PC-3 (cell line): ENCODE data around the gene PLVAP. TPM values are rescaled to one million over a fixed set of nuclear protein-coding genes. Genes with fewer than 3 reads are reported as not detected.

Experiments
- ATAC-seq: fragments of 200-7000 bp; cut with Tn5 transposase; 2 replicates; pipeline ENCODE4 v1.9.1; 2020; ENCODE audit warnings: mild to moderate bottlenecking, moderate library complexity
- BruUV-seq: library from RNA; stranded (reverse); fragments of 400-500 nt; replicated peaks from 2 replicates; lab custom pipeline; 2021; lab: Mats Ljungman, UMichigan
- CTCF ChIA-PET: fragments of 300-600 bp; sonication (Branson Sonifier 250); formaldehyde crosslinking; loops from one replicate; lab custom pipeline; 2022; ENCODE audit warnings: antibody characterized with exemption; lab: Charles Lee
- POLR2A ChIA-PET: fragments of 300-600 bp; sonication (Branson Sonifier 250); formaldehyde crosslinking; loops from one replicate; lab custom pipeline; 2022; ENCODE audit warnings: antibody characterized with exemption; ENCODE audit not compliant: unreplicated experiment; lab: Charles Lee
- DNase-seq: peaks from one replicate; pipeline ENCODE4 v3.0.0-alpha.2; 2015
- H2AFZ ChIP-seq: fragments of 300-600 bp; sonication (generic); 2 replicates; pipeline ENCODE4 v1.6.0; 2016; ENCODE audit warnings: antibody characterized with exemption, low read length
- H3F3A ChIP-seq: fragments of 300-600 bp; sonication (generic); one replicate; pipeline ENCODE4 v1.6.0; 2017; ENCODE audit warnings: antibody characterized with exemption, low read length, control low read depth, mild to moderate bottlenecking; ENCODE audit not compliant: unreplicated experiment
- H3K27ac ChIP-seq: fragments of 300-600 bp; sonication (generic); 2 replicates; pipeline ENCODE4 v1.5.1; 2016; ENCODE audit warnings: mild to moderate bottlenecking, low read length
- H3K27me3 ChIP-seq: fragments of 300-600 bp; sonication (generic); 2 replicates; pipeline ENCODE4 v1.6.1; 2016; ENCODE audit warnings: low read length, mixed read lengths
- H3K36me3 ChIP-seq: fragments of 300-600 bp; sonication (generic); 2 replicates; pipeline ENCODE4 v1.6.1; 2016; ENCODE audit warnings: low read depth, mixed run types, low read length, mixed read lengths
- H3K4me1 ChIP-seq: fragments of 300-600 bp; sonication (generic); 2 replicates; pipeline ENCODE4 v1.5.1; 2016; ENCODE audit warnings: low read length; ENCODE audit not compliant: insufficient read depth
- H3K4me2 ChIP-seq: fragments of 300-600 bp; sonication (generic); 2 replicates; pipeline ENCODE4 v1.6.0; 2016; ENCODE audit warnings: low read length
- H3K4me3 ChIP-seq: fragments of 300-600 bp; sonication (generic); 2 replicates; pipeline ENCODE4 v1.5.1; 2016; ENCODE audit warnings: mild to moderate bottlenecking, low read length, mixed read lengths
- H3K79me2 ChIP-seq: fragments of 300-600 bp; sonication (generic); 2 replicates; pipeline ENCODE4 v1.6.1; 2017; ENCODE audit warnings: low read length, mixed read lengths
- H3K9ac ChIP-seq: fragments of 300-600 bp; sonication (generic); 2 replicates; pipeline ENCODE4 v1.6.0; 2016; ENCODE audit warnings: mild to moderate bottlenecking, low read length
- H3K9me2 ChIP-seq: fragments of 300-600 bp; sonication (generic); replicated peaks from 2 replicates; pipeline ENCODE4 v1.6.1; 2016; ENCODE audit warnings: mixed run types, low read length, mixed read lengths
- H3K9me3 ChIP-seq: fragments of 300-600 bp; sonication (generic); 2 replicates; pipeline ENCODE4 v1.6.1; 2016; ENCODE audit warnings: low read length, mixed read lengths
- H4K20me1 ChIP-seq: fragments of 300-600 bp; sonication (generic); 2 replicates; pipeline ENCODE4 v1.6.1; 2016; ENCODE audit warnings: low read length, mixed read lengths
- CTCF ChIP-seq: fragments of 300-600 bp; sonication (generic); conservative IDR thresholded peaks from 2 replicates; pipeline ENCODE4 v1.5.1; 2017; ENCODE audit warnings: antibody characterized with exemption, low read depth, mild to moderate bottlenecking, low read length
- EZH2 ChIP-seq: fragments of 300-600 bp; sonication (generic); IDR thresholded peaks from one replicate; pipeline ENCODE4 v1.6.1; 2017; ENCODE audit warnings: antibody characterized with exemption, mild to moderate bottlenecking, low read length; ENCODE audit not compliant: unreplicated experiment
- EZH2phosphoT487 ChIP-seq: fragments of 300-600 bp; sonication (generic); IDR thresholded peaks from 2 replicates; pipeline ENCODE4 v1.6.1; 2018; ENCODE audit warnings: mild to moderate bottlenecking, antibody characterized with exemption, low read length, borderline replicate concordance
- intact Hi-C: fragments of 100-400 bp; cut with micrococcal nuclease; formaldehyde crosslinking; loops from 2 replicates; pipeline ENCODE4 v1.9.0; 2023
- total RNA-seq: library from RNA; depleted of rRNA; stranded (reverse); fragments of >200 nt; gene quantifications from 2 replicates; pipeline ENCODE4 v1.2.3, GENCODE V29; 2014

PLVAP gene
- total RNA-seq, 1 experiment from 2014 or later, result not detected

DNA sequence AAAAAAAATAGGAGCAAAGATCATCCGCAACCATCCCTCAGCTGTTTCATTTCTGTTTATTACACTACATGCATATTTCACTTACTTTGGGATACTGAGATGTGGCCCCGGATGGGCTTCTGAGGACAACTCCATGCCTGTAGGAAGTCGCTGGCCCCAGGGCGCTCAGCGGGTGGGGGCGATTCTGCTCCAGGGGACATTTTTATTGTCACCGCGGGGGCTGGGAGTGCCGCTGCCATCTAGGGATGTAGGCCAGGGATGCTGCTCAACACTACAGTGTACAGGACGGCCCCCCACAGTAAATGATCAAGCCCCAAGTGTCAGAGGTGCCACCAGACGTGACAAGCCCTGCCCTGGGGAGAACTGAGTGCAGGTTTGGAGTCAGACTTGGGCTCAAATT lies 34.7 kb upstream of the PLVAP start:
- Histone ChIP-seq H2AFZ (no peak overlapping the region), H3K9ac (no peak overlapping the region), H4K20me1 (no peaks in the 10 kb centered on the region), H3K36me3 (no peaks in the 10 kb centered on the region), H3K27me3 (no peaks in the 10 kb centered on the region), H3F3A (no peaks in the 10 kb centered on the region), H3K4me1 (no peaks in the 10 kb centered on the region), H3K4me3 (no peak overlapping the region), H3K79me2 (no peaks in the 10 kb centered on the region), H3K4me2 (no peak overlapping the region), H3K27ac (no peak overlapping the region), H3K9me2 (no peaks in the 10 kb centered on the region), H3K9me3 (no peaks in the 10 kb centered on the region)
- ChIA-PET CTCF (no interaction called here), POLR2A (no interaction called here)
- DNase-seq, result no peak
- BruUV-seq, result no TSS peak
- no peak for TF ChIP-seq EZH2
- TF ChIP-seq EZH2phosphoT487, result no peak
- no peak for TF ChIP-seq CTCF
- intact Hi-C loops, result no loop called here
- ATAC-seq, result no peak

DNA sequence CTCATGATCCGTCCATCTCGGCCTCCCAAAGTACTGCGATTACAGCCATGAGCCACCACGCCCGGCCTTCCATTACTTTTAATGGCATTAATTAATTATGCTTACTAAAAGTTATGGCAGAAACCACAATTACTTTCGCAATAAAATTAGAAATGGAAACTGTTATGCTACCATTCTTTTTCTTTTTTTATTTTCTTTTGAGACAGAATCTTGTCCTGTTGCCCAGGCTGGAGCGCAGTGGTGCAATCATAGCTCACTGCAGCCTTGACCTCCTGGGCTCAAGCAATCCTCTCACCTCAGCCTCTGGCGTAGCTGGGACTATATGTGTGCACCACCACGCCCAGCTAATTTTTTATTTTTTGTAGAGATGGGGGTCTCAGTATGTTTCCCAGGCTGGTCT lies 32.8 kb upstream of the PLVAP start:
- H3K36me3 ChIP-seq, result no peaks in the 10 kb centered on the region
- H2AFZ ChIP-seq, result no peak overlapping the region
- no peaks in the 10 kb centered on the region for H3F3A ChIP-seq
- TF ChIP-seq EZH2phosphoT487 (no peak), EZH2 (no peak), CTCF (no peak)
- no peaks in the 10 kb centered on the region for H3K4me1 ChIP-seq
- BruUV-seq, result no TSS peak
- H3K9me2 ChIP-seq, result no peaks in the 10 kb centered on the region
- no peaks in the 10 kb centered on the region for H3K79me2 ChIP-seq
- no peak overlapping the region for H3K4me2 ChIP-seq
- CTCF ChIA-PET, result no interaction called here
- DNase-seq (no peak), ATAC-seq (no peak)
- H3K4me3 ChIP-seq, result no peak overlapping the region
- H4K20me1 ChIP-seq, result no peaks in the 10 kb centered on the region
- H3K27ac ChIP-seq, result no peak overlapping the region
- intact Hi-C loops, result no loop called here
- POLR2A ChIA-PET, result no interaction called here
- H3K27me3 ChIP-seq, result no peaks in the 10 kb centered on the region
- no peaks in the 10 kb centered on the region for H3K9me3 ChIP-seq
- H3K9ac ChIP-seq, result no peak overlapping the region

DNA sequence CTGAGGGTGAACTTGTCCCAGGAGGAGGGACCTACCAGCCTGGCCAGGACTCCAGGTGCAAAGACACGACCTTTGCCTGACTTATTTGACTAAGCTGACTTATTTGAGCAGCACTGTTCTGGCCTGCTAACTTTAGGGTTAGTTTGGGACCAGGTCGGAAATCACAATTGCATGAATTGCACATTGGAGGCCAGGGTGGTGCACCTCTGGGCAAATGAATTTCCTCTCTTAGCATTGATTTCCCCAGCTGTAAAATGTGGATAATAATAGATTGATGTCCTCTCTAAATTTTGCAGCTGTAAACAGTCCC lies 29.7 kb upstream of the PLVAP start:
- CTCF ChIA-PET, result no interaction called here
- Histone ChIP-seq H3K27ac (no peak overlapping the region), H3K9me3 (no peaks in the 10 kb centered on the region), H4K20me1 (no peaks in the 10 kb centered on the region), H3K9ac (no peak overlapping the region), H3K79me2 (no peaks in the 10 kb centered on the region), H3K27me3 (no peaks in the 10 kb centered on the region), H3K4me1 (no peaks in the 10 kb centered on the region), H3K36me3 (no peaks in the 10 kb centered on the region), H2AFZ (no peak overlapping the region), H3K4me2 (no peak overlapping the region), H3K9me2 (no peaks in the 10 kb centered on the region), H3K4me3 (no peak overlapping the region), H3F3A (no peaks in the 10 kb centered on the region)
- no peak for TF ChIP-seq EZH2
- no peak for TF ChIP-seq EZH2phosphoT487
- no peak for TF ChIP-seq CTCF
- DNase-seq, result no peak
- POLR2A ChIA-PET, result no interaction called here
- intact Hi-C loops, result no loop called here
- BruUV-seq, result no TSS peak
- no peak for ATAC-seq
